ENCODE measurements around the gene AQP3.

DNA sequence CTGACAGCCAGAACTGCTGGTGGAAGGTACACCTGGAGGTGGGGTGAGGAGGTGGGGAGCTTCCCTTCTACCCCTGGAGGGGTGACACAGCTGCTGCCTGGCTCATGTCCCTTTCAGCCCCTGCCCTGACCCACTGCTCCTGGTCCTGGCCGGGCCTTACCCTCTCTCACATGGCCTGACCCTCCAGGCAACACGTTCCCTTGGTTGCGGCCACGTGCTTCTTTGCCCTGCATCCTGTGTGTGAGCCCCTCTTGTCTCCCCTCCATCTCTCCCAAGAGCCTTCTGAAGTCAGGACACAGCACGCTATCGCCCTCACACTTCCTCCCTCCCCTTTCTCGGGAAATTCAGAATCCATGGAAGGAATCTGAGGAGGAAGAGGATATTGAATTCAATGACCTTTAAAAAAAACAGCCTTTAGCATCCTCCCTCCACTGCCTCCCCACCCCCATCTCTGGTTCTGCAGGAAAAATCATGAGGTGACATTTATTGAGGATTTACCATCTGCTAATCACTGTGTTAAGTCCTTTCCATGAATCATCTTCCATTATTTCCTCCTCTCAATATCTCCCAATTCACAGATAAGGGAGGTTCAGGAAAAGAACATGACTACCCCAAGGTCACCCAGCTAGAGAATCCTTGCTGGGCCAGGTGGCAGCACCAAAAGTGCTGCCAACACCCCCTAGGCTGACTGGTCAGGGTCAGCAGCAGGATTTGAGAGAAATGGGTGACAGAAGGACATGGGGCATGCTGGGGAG lies 8.3 kb downstream of the AQP3 start:
- TF ChIP-seq, protein P1, sequence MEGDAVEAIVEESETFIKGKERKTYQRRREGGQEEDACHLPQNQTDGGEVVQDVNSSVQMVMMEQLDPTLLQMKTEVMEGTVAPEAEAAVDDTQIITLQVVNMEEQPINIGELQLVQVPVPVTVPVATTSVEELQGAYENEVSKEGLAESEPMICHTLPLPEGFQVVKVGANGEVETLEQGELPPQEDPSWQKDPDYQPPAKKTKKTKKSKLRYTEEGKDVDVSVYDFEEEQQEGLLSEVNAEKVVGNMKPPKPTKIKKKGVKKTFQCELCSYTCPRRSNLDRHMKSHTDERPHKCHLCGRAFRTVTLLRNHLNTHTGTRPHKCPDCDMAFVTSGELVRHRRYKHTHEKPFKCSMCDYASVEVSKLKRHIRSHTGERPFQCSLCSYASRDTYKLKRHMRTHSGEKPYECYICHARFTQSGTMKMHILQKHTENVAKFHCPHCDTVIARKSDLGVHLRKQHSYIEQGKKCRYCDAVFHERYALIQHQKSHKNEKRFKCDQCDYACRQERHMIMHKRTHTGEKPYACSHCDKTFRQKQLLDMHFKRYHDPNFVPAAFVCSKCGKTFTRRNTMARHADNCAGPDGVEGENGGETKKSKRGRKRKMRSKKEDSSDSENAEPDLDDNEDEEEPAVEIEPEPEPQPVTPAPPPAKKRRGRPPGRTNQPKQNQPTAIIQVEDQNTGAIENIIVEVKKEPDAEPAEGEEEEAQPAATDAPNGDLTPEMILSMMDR (IDR thresholded peaks at IDR 0.05; ENCODE audit: low read depth, low read length): no peak
- TF ChIP-seq EZH2phosphoT487 (IDR thresholded peaks at IDR 0.05; ENCODE audit: low read depth): no peak

Data from OCI-LY3 (cell line).